GM12864 (cell line): ENCODE results near the gene SUGP1.

Experiments
- DNase-seq: peaks from one replicate; pipeline ENCODE4 v3.0.0-alpha.2; 2011; ENCODE audit warnings: low read depth
- H3K4me3 ChIP-seq: 2 replicates; pipeline ENCODE4 v1.5.1; 2011; ENCODE audit warnings: mild to moderate bottlenecking, low read depth, low read length, control low read depth
- CTCF ChIP-seq: IDR thresholded peaks from 2 replicates; pipeline ENCODE4 v1.5.1; 2011; ENCODE audit warnings: low read depth, mild to moderate bottlenecking, moderate library complexity, low read length, control low read depth, inconsistent platforms; ENCODE audit errors: missing control alignments

SUGP1 gene

GRCh38 chr19:19349365-19349764 lies 29.1 kb upstream of the SUGP1 start:
- no peak for DNase-seq
- H3K4me3 ChIP-seq: no peak overlapping the region
- no peak for TF ChIP-seq CTCF

GRCh38 chr19:19348266-19348665 lies 28.0 kb upstream of the SUGP1 start:
- H3K4me3 ChIP-seq: no peak overlapping the region
- no peak for TF ChIP-seq CTCF
- no peak for DNase-seq

GRCh38 chr19:19347401-19348110 lies 27.2 kb upstream of the SUGP1 start:
- no peak for DNase-seq
- TF ChIP-seq CTCF: no peak
- H3K4me3 ChIP-seq: no peak overlapping the region

- H3K4me3 ChIP-seq: no peak overlapping the region
- TF ChIP-seq CTCF: no peak
- no peak for DNase-seq
These were observed 25.7 kb upstream of the SUGP1 start for GRCh38 chr19:19345970-19346369.

- no peak for TF ChIP-seq CTCF
- no peak for DNase-seq
- H3K4me3 ChIP-seq: no peak overlapping the region
These were observed 24.9 kb upstream of the SUGP1 start for GRCh38 chr19:19345232-19345631.

GRCh38 chr19:19343762-19344161 lies 23.5 kb upstream of the SUGP1 start:
- no peak for DNase-seq
- no peak for TF ChIP-seq CTCF
- no peak overlapping the region for H3K4me3 ChIP-seq

- no peak for DNase-seq
- TF ChIP-seq CTCF: no peak
- no peak overlapping the region for H3K4me3 ChIP-seq
These were observed 22.7 kb upstream of the SUGP1 start for GRCh38 chr19:19343016-19343362.
